Fibroblast of lung (primary cell): ENCODE results near the gene TIMP4. TPM values are rescaled to one million over a fixed set of nuclear protein-coding genes. Genes with fewer than 3 reads are reported as not detected.

ENCODE experiments used
- DNase-seq, 2 donors: peaks; one replicate each; pipeline versions ENCODE4 v3.0.0 to v3.0.0-alpha.2; 2010; ENCODE audit warnings: low read depth in 2 of 2
- H2AFZ ChIP-seq: 2 replicates; pipeline ENCODE4 v1.5.1; 2012; ENCODE audit warnings: low read length, control low read depth, inconsistent platforms
- H3K27ac ChIP-seq: 2 replicates; pipeline ENCODE4 v1.5.1; 2011; ENCODE audit warnings: low read length, control low read depth; ENCODE audit not compliant: insufficient read depth
- H3K27me3 ChIP-seq: 2 replicates; pipeline ENCODE4 v1.5.1; 2011; ENCODE audit warnings: mild to moderate bottlenecking, low read length; ENCODE audit not compliant: control insufficient read depth, insufficient read depth
- H3K36me3 ChIP-seq: 2 replicates; pipeline ENCODE4 v1.5.1; 2011; ENCODE audit warnings: low read length; ENCODE audit not compliant: control insufficient read depth, insufficient read depth
- H3K4me1 ChIP-seq: 2 replicates; pipeline ENCODE4 v1.5.1; 2011; ENCODE audit warnings: low read length; ENCODE audit not compliant: control insufficient read depth, insufficient read depth; ENCODE audit errors: extremely low read depth
- H3K4me2 ChIP-seq: 2 replicates; pipeline ENCODE4 v1.5.1; 2011; ENCODE audit warnings: low read length, control low read depth; ENCODE audit not compliant: insufficient read depth; ENCODE audit errors: extremely low read depth
- H3K4me3 ChIP-seq, 4 experiments: fragments of 200-600 bp in 1 of 4; sonication (generic) in 1 of 4; replicated peaks in 1 of 4; 2 replicates each; pipeline ENCODE4 v1.5.1; 2011 to 2016; ENCODE audit warnings: low read length in 4 of 4, low read depth in 3 of 4, mild to moderate bottlenecking in 3 of 4, control low read depth in 2 of 4, inconsistent platforms in 1 of 4, mixed read lengths in 1 of 4; ENCODE audit not compliant: insufficient read depth in 1 of 4; ENCODE audit errors: control extremely low read depth in 1 of 4
- H3K79me2 ChIP-seq: 2 replicates; pipeline ENCODE4 v1.5.1; 2012; ENCODE audit warnings: mild to moderate bottlenecking, low read length, inconsistent platforms; ENCODE audit not compliant: control insufficient read depth, insufficient read depth
- H3K9ac ChIP-seq: 2 replicates; pipeline ENCODE4 v1.5.1; 2011; ENCODE audit warnings: mild to moderate bottlenecking, low read length, control low read depth; ENCODE audit not compliant: insufficient read depth
- H3K9me3 ChIP-seq: 2 replicates; pipeline ENCODE4 v1.5.1; 2012; ENCODE audit warnings: low read depth, low read length; ENCODE audit not compliant: control insufficient read depth, insufficient read depth
- H4K20me1 ChIP-seq: 2 replicates; pipeline ENCODE4 v1.5.1; 2011; ENCODE audit warnings: low read length; ENCODE audit not compliant: control insufficient read depth, insufficient read depth; ENCODE audit errors: extremely low read depth
- EZH2 ChIP-seq: IDR thresholded peaks from 2 replicates; pipeline ENCODE4 v1.5.1; 2012; ENCODE audit warnings: low read length, control low read depth, mild to moderate bottlenecking; ENCODE audit errors: missing control alignments
- polyA plus RNA-seq, 2 donors: library from polyadenylated mRNA; depleted of rRNA in 1 of 2; stranded (reverse) in 1 of 2; unstranded in 1 of 2; fragments of >200 nt; gene quantifications; 2 replicates each; pipeline ENCODE4 v1.2.1, GENCODE V29; 2011 to 2012; ENCODE audit warnings: missing spikeins in 1 of 2
- total RNA-seq: library from RNA; depleted of rRNA; stranded (reverse); fragments of >200 nt; gene quantifications from 2 replicates; pipeline ENCODE4 v1.2.1, GENCODE V29; 2014
- TF ChIP-seq, protein P1 (sequence below), 2 donors: IDR thresholded peaks in 1 of 2; conservative IDR thresholded peaks in 1 of 2; 1 replicate in 1 of 2; 2 replicates in 1 of 2; pipeline ENCODE4 v1.5.1; 2011 to 2012; ENCODE audit warnings: low read length in 2 of 2, control low read depth in 1 of 2, inconsistent platforms in 1 of 2, low read depth in 1 of 2, mild to moderate bottlenecking in 1 of 2

The TIMP4 gene
- total and polyA plus RNA-seq, 2 donors (not counting 1 experiment from before 2014, with no cell fraction given) = 2.8 to 12.6 TPM

DNA sequence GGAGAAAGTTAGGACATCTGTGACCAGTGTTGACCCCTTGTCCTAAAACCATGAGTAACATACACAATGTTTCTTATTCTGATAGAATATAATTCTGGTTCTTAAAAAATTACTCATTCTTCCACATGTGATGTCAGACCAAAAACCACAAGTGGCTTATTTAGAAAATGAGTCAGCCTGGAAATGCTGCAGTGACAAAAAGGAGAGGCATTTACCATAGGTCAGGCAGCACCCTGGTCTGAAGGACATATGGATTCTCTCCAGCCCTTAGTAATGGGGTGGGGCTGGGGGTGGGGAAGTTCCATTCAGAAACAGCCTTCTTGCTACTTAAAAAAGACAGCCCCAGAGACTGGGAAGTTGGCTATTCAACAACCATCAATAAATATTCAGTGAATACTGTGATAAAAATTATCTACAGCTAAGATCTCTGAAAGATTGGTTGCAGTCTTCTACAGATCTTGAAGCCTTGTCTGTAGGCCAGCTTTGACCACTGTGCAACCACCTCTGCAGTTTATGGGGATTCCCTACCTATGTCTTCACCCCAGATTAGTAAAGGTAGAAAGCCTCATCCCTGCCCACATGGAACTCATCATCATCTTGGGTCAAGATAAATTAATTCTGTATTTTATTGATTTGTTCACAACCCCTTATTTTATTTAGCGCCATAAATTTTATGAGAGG, 34.9 kb upstream of the TIMP4 start:
- Histone ChIP-seq H2AFZ (no peak overlapping the region), H3K79me2 (no peaks in the 10 kb centered on the region), H3K4me2 (peak overlapping the region; percentile 60), H3K9me3 (no peaks in the 10 kb centered on the region), H3K4me3 (peak overlapping the region in 1 of 4 experiments; percentile 2), H3K9ac (peak overlapping the region; percentile 25), H3K4me1 (peaks cover 19% of the 10 kb centered on the region), H4K20me1 (no peaks in the 10 kb centered on the region), H3K27ac (peak overlapping the region; percentile 90), H3K27me3 (no peaks in the 10 kb centered on the region), H3K36me3 (no peaks in the 10 kb centered on the region)
- peak; percentile 99 to 100 for DNase-seq
- TF ChIP-seq EZH2 = no peak
- TF ChIP-seq, protein P1, sequence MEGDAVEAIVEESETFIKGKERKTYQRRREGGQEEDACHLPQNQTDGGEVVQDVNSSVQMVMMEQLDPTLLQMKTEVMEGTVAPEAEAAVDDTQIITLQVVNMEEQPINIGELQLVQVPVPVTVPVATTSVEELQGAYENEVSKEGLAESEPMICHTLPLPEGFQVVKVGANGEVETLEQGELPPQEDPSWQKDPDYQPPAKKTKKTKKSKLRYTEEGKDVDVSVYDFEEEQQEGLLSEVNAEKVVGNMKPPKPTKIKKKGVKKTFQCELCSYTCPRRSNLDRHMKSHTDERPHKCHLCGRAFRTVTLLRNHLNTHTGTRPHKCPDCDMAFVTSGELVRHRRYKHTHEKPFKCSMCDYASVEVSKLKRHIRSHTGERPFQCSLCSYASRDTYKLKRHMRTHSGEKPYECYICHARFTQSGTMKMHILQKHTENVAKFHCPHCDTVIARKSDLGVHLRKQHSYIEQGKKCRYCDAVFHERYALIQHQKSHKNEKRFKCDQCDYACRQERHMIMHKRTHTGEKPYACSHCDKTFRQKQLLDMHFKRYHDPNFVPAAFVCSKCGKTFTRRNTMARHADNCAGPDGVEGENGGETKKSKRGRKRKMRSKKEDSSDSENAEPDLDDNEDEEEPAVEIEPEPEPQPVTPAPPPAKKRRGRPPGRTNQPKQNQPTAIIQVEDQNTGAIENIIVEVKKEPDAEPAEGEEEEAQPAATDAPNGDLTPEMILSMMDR (conservative IDR thresholded peaks at IDR 0.05 in 1 of 2, IDR thresholded peaks at IDR 0.05 in 1 of 2; ENCODE audit: low read depth in 1 of 2, low read length in 2 of 2) = no peak

DNA sequence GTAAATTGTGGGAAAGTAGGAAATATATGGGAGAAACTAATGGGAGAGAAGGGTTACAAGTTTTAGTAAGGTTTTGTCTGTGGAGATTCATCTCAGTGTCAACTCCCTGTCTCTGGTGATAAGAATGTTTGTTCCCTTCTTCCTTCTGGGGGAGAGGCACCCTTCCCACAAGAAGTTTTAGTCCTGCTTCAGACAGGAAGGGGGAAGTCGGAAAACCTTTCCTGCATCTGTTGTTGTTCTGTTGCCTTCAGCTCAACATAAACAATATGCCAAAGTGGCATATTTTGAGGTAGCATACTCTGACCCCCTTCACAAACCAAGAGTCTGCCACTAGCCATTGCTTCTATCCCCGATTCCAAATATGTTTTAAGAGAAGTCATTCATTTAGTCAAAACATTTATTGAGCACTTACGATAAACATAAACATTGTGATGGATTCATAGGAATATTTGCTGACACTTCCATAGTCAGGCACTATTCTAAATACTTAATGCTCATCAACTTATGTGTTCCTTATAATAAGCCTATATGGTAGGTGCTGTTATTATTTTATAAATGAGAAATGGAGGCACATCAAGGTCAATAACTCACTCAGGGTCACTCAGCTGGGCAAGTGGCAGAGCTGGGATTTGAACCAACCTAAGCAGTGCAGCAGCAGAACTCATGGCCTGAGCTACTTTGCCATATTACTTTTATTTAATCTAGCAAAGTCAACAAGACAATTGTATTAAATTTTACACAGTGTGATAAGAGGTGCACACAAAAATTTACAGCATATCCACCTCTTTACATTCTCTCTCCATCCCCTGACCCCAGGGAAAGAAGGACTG, 34.2 kb upstream of the TIMP4 start:
- TF ChIP-seq, protein P1 (conservative IDR thresholded peaks at IDR 0.05 in 1 of 2, IDR thresholded peaks at IDR 0.05 in 1 of 2; ENCODE audit: low read depth in 1 of 2, low read length in 2 of 2) = no peak
- no peak for TF ChIP-seq EZH2
- no peak for DNase-seq
- peaks cover 22% of the 10 kb centered on the region for H3K4me1 ChIP-seq
- H3K27ac ChIP-seq = peak overlapping the region; percentile 76
- H3K4me2 ChIP-seq = peak overlapping the region; percentile 7
- no peak overlapping the region for H3K4me3 ChIP-seq
- no peaks in the 10 kb centered on the region for H3K79me2 ChIP-seq
- H3K36me3 ChIP-seq = no peaks in the 10 kb centered on the region
- H3K9ac ChIP-seq = no peak overlapping the region
- H2AFZ ChIP-seq = no peak overlapping the region
- no peaks in the 10 kb centered on the region for H4K20me1 ChIP-seq
- H3K9me3 ChIP-seq = no peaks in the 10 kb centered on the region
- H3K27me3 ChIP-seq = no peaks in the 10 kb centered on the region

DNA sequence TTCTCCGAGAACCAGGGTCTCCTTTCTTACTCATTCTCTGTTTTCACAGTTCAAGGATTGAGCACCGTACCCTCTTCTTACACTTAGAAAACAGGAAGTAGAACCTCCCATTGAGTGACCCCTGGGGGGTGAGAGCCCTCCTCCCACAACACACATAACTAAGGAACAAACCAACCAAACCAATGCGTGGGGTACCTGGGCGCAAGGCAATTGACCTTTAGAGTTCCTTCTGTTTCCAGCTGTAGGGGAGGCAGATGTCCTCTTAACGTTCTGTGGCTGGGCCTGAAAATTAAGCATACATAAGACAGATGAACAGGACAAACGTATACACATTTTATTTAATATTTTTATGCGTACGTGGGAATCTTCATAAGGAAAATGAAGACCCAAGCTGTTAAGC, 33.5 kb upstream of the TIMP4 start:
- no peak for TF ChIP-seq EZH2
- TF ChIP-seq, protein P1 (conservative IDR thresholded peaks at IDR 0.05 in 1 of 2, IDR thresholded peaks at IDR 0.05 in 1 of 2; ENCODE audit: low read depth in 1 of 2, low read length in 2 of 2) = no peak
- Histone ChIP-seq H3K4me1 (peaks cover 29% of the 10 kb centered on the region), H3K4me2 (no peak overlapping the region)

More for the DNA sequence above, 33.5 kb upstream of the TIMP4 start:
- H3K9ac ChIP-seq = no peak overlapping the region
- H2AFZ ChIP-seq = no peak overlapping the region
- H3K4me3 ChIP-seq = no peak overlapping the region
- no peak for DNase-seq
- no peaks in the 10 kb centered on the region for H4K20me1 ChIP-seq
- H3K9me3 ChIP-seq = no peaks in the 10 kb centered on the region
- H3K36me3 ChIP-seq = no peaks in the 10 kb centered on the region
- no peaks in the 10 kb centered on the region for H3K79me2 ChIP-seq
- H3K27me3 ChIP-seq = no peaks in the 10 kb centered on the region
- H3K27ac ChIP-seq = no peak overlapping the region
